ENCODE data around the gene PIK3CA.

The PIK3CA gene

DNA sequence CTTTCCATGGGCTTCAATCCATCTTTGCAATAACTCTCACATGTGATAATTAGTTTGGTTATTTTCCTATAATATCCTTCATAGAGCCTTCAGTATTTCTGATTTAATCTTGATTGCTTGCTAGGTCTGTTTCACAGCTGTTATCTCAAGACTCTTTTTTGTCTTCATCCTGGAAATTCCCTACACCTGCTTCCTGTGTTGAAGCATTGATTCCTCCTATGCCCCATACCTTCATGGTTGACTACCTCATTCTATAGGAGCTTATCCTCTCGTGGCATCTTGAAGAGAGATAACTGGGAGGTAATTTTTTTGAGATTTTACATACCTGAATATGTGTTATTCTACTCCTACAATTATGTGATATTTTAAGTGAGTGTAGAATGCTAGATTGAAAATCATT is 26.7 kb downstream of the PIK3CA start:
- H3K4me3 ChIP-seq (ENCODE audit: low read depth, low read length), result no peak overlapping the region
- peaks cover 15% of the 10 kb centered on the region for H3K4me1 ChIP-seq
- no peaks in the 10 kb centered on the region for H3K36me3 ChIP-seq (ENCODE audit: control insufficient read depth, insufficient read depth, low read length)
- no peak overlapping the region for H3K4me2 ChIP-seq (ENCODE audit: low read length)
- no peak overlapping the region for H3K9ac ChIP-seq
- H2AFZ ChIP-seq, result no peak overlapping the region
- H3K9me3 ChIP-seq (ENCODE audit: control insufficient read depth, low read length), result no peaks in the 10 kb centered on the region
- H3K79me2 ChIP-seq, result peaks cover 15% of the 10 kb centered on the region
- H3K27ac ChIP-seq, result no peak overlapping the region
- H3K27me3 ChIP-seq (ENCODE audit: control insufficient read depth, insufficient read depth, low read length), result no peaks in the 10 kb centered on the region
- TF ChIP-seq, protein P1, sequence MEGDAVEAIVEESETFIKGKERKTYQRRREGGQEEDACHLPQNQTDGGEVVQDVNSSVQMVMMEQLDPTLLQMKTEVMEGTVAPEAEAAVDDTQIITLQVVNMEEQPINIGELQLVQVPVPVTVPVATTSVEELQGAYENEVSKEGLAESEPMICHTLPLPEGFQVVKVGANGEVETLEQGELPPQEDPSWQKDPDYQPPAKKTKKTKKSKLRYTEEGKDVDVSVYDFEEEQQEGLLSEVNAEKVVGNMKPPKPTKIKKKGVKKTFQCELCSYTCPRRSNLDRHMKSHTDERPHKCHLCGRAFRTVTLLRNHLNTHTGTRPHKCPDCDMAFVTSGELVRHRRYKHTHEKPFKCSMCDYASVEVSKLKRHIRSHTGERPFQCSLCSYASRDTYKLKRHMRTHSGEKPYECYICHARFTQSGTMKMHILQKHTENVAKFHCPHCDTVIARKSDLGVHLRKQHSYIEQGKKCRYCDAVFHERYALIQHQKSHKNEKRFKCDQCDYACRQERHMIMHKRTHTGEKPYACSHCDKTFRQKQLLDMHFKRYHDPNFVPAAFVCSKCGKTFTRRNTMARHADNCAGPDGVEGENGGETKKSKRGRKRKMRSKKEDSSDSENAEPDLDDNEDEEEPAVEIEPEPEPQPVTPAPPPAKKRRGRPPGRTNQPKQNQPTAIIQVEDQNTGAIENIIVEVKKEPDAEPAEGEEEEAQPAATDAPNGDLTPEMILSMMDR (IDR thresholded peaks at IDR 0.05), result no peak

DNA sequence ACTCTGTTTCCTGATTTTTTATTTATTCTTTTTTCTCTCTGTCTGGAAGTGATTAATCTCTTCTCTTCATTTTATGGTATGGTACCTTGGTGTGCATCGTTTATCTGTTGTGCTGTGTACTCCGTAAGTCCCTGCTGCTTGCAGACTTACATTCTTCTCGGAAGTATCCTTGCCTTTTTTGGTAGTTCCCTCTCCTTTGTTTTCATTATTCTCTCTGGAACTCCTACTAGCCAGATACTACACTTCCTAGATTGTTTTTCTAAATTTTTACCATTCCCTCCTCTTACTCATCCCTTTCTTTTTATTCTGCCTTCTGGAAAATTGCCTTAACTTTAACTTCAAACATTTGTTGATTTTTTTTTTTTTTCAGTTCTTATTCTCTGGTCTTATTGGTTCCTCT is 27.2 kb downstream of the PIK3CA start:
- Histone ChIP-seq H3K27me3 (ENCODE audit: control insufficient read depth, insufficient read depth, low read length) (no peaks in the 10 kb centered on the region), H3K9ac (no peak overlapping the region), H2AFZ (no peak overlapping the region), H3K36me3 (ENCODE audit: control insufficient read depth, insufficient read depth, low read length) (no peaks in the 10 kb centered on the region), H3K4me2 (ENCODE audit: low read length) (no peak overlapping the region), H3K4me1 (peaks cover 19% of the 10 kb centered on the region), H3K79me2 (peaks cover 16% of the 10 kb centered on the region), H3K4me3 (ENCODE audit: low read depth, low read length) (no peak overlapping the region), H3K9me3 (ENCODE audit: control insufficient read depth, low read length) (no peaks in the 10 kb centered on the region), H3K27ac (no peak overlapping the region)
- TF ChIP-seq, protein P1 (IDR thresholded peaks at IDR 0.05), result no peak

DNA sequence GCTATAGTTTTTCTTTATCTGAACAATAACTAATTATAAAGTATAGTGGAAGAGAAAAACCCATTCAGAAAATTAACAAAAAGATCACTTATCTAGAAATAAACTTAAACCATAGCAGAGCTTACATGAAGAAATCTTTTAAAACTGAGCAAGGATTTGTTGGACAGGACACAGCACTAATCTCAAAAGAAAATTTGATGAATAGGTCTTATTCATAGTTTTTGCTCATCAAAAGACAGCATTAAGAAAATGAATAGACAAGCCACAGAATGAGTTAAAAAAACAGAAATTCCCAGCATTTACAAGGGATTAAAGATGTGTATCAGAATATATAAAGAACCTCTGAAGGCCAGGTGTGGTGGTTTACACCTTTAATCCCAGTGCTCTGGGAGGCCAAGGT is 29.5 kb downstream of the PIK3CA start:
- Histone ChIP-seq H3K36me3 (ENCODE audit: control insufficient read depth, insufficient read depth, low read length) (no peaks in the 10 kb centered on the region), H3K9ac (no peak overlapping the region), H3K79me2 (peaks cover 27% of the 10 kb centered on the region), H3K4me2 (ENCODE audit: low read length) (no peak overlapping the region), H3K9me3 (ENCODE audit: control insufficient read depth, low read length) (no peaks in the 10 kb centered on the region), H3K4me3 (ENCODE audit: low read depth, low read length) (no peak overlapping the region), H3K27me3 (ENCODE audit: control insufficient read depth, insufficient read depth, low read length) (no peaks in the 10 kb centered on the region), H3K4me1 (peaks cover 19% of the 10 kb centered on the region), H3K27ac (no peak overlapping the region), H2AFZ (no peak overlapping the region)
- TF ChIP-seq, protein P1 (IDR thresholded peaks at IDR 0.05), result no peak

DNA sequence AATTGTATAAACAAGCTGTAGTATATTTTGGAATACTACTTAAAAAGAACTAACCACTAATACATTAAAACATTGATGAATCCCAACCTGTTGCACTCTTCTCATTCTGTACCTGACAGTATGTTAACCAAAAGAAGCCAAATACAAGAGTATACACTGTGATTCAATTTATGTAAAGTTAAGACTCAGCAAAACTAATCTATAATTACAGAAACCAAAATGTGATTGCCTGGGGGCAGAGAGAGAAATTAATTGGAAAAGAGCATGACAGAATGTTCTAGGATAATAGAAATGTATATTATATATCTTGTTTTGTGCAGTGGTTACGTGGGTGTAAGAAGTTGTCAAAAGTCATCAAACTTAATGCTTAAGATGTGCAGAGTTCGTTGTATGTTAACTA is 31.1 kb downstream of the PIK3CA start:
- H3K4me2 ChIP-seq (ENCODE audit: low read length), result no peak overlapping the region
- no peaks in the 10 kb centered on the region for H3K9me3 ChIP-seq (ENCODE audit: control insufficient read depth, low read length)
- H3K4me1 ChIP-seq, result peaks cover 19% of the 10 kb centered on the region
- H2AFZ ChIP-seq, result no peak overlapping the region
- no peaks in the 10 kb centered on the region for H3K27me3 ChIP-seq (ENCODE audit: control insufficient read depth, insufficient read depth, low read length)
- H3K4me3 ChIP-seq (ENCODE audit: low read depth, low read length), result no peak overlapping the region
- H3K36me3 ChIP-seq (ENCODE audit: control insufficient read depth, insufficient read depth, low read length), result no peaks in the 10 kb centered on the region
- peaks cover 35% of the 10 kb centered on the region for H3K79me2 ChIP-seq
- no peak overlapping the region for H3K9ac ChIP-seq
- TF ChIP-seq, protein P1 (IDR thresholded peaks at IDR 0.05), result no peak
- H3K27ac ChIP-seq, result no peak overlapping the region

DNA sequence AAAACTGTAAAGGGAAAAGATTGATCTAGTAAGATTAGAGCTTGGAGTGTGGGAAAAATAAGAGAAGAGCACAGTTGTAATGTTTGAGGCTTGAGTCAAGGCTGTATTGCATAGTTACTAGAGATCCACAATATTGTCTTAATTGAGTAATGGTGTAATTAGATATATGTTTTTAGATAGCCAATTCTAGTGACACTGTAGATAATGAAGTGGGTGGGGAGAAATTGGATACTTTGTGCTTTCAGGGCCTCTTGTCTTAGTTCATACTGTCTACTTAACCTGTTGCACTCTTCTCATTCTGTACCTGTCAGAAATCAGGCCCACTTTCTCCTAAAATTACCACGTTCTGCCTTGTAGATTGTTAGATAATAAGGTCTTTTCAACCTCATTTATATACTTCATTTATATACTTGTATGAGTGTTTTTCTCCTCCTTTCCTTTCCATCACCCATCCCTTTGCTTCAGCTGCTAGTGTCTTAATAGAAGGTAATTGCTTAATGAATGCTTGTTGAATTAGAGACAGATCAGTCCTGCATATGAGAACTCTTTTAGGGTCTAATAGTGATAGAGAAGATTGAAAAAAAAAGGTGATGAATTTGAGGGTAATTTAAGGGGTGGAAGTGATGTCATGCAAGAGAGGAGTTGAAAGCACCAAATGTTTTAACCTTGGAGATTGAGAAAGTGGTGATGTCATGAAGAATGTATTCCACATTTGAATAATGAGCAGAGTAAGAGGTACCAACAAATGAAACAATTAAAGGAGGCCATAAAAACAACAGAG is 32.0 kb downstream of the PIK3CA start:
- no peak overlapping the region for H3K4me3 ChIP-seq (ENCODE audit: low read depth, low read length)
- no peaks in the 10 kb centered on the region for H3K9me3 ChIP-seq (ENCODE audit: control insufficient read depth, low read length)
- no peaks in the 10 kb centered on the region for H3K36me3 ChIP-seq (ENCODE audit: control insufficient read depth, insufficient read depth, low read length)
- no peak overlapping the region for H3K4me2 ChIP-seq (ENCODE audit: low read length)
- H3K27ac ChIP-seq, result peak overlapping the region; percentile 15
- no peak overlapping the region for H2AFZ ChIP-seq
- peaks cover 19% of the 10 kb centered on the region for H3K4me1 ChIP-seq
- H3K79me2 ChIP-seq, result peaks cover 37% of the 10 kb centered on the region
- no peak overlapping the region for H3K9ac ChIP-seq
- H3K27me3 ChIP-seq (ENCODE audit: control insufficient read depth, insufficient read depth, low read length), result no peaks in the 10 kb centered on the region
- TF ChIP-seq, protein P1 (IDR thresholded peaks at IDR 0.05), result no peak
